GM12878 (cell line): ENCODE results near the gene CLEC4G. TPM values are rescaled to one million over a fixed set of nuclear protein-coding genes. Genes with fewer than 3 reads are reported as not detected.

Source experiments
- ATAC-seq: fragments of 200-7000 bp; cut with Tn5 transposase; 3 replicates; pipeline ENCODE4 v1.9.1; 2020; ENCODE audit warnings: mild to moderate bottlenecking, moderate library complexity
- BruUV-seq: library from RNA; stranded (reverse); fragments of 400-500 nt; replicated peaks from 2 replicates; lab custom pipeline; 2021; lab: Mats Ljungman, UMichigan
- CTCF ChIA-PET: fragments of 300-600 bp; sonication (Branson Sonifier 250); formaldehyde crosslinking; extraction: SDS; loops from one replicate; lab custom pipeline; 2021; ENCODE audit warnings: inconsistent platforms; lab: Yijun Ruan, JAX
- POLR2A ChIA-PET: fragments of 350-600 bp; formaldehyde crosslinking; extraction: SDS; loops from one replicate; lab custom pipeline; 2021; ENCODE audit warnings: inconsistent platforms; lab: Charles Lee
- RAD21 ChIA-PET: fragments of 300-600 bp; sonication (Branson Sonifier 250); formaldehyde crosslinking; loops from one replicate; lab custom pipeline; 2023; ENCODE audit warnings: antibody characterized with exemption; ENCODE audit not compliant: unreplicated experiment; lab: Charles Lee
- SMC1A ChIA-PET: fragments of 300-600 bp; sonication (Branson Sonifier 250); formaldehyde crosslinking; loops from one replicate; lab custom pipeline; 2023; ENCODE audit not compliant: unreplicated experiment, uncharacterized antibody; lab: Charles Lee
- DNase-seq: peaks from one replicate; pipeline ENCODE4 v3.0.0-alpha.2; 2011; ENCODE audit warnings: low read depth, low spot score
- FAIRE-seq: peaks from 3 replicates; lab custom pipeline; 2011; peaks lifted over from hg19 to GRCh38; lab: Jason Lieb, UNC
- H2AFZ ChIP-seq: 2 replicates; pipeline ENCODE4 v1.6.0; 2011; ENCODE audit warnings: low read depth, low read length, control low read depth; ENCODE audit not compliant: control insufficient read depth
- H3K27ac ChIP-seq: 2 replicates; pipeline ENCODE4 v1.5.1; 2011; ENCODE audit warnings: control low read depth; ENCODE audit not compliant: control insufficient read depth, insufficient read depth
- H3K27me3 ChIP-seq, 2 experiments: replicated peaks in 1 of 2; 2 replicates each; pipeline versions ENCODE4 v1.6.0 to v1.6.1; 2011; ENCODE audit warnings: low read length in 1 of 2; ENCODE audit not compliant: control insufficient read depth in 2 of 2, insufficient read depth in 2 of 2
- H3K36me3 ChIP-seq, 2 experiments: 2 replicates each; pipeline ENCODE4 v1.5.1; 2011; ENCODE audit warnings: low read length in 1 of 2; ENCODE audit not compliant: control insufficient read depth in 2 of 2, insufficient read depth in 2 of 2
- H3K4me1 ChIP-seq: 2 replicates; pipeline ENCODE4 v1.6.1; 2011; ENCODE audit warnings: mild to moderate bottlenecking, low read length, moderate library complexity, mixed read lengths; ENCODE audit not compliant: control insufficient read depth, insufficient read depth
- H3K4me2 ChIP-seq: 2 replicates; pipeline ENCODE4 v1.6.0; 2011; ENCODE audit warnings: control low read depth; ENCODE audit not compliant: control insufficient read depth, insufficient read depth
- H3K4me3 ChIP-seq: fragments of 200-600 bp; sonication (generic); 2 replicates; pipeline ENCODE4 v1.5.1; 2016
- H3K79me2 ChIP-seq: 2 replicates; pipeline ENCODE4 v1.6.0; 2011; ENCODE audit warnings: low read length; ENCODE audit not compliant: control insufficient read depth, insufficient read depth
- H3K9ac ChIP-seq: 2 replicates; pipeline ENCODE4 v1.8.0; 2011; ENCODE audit warnings: low read length, control low read depth, mixed read lengths; ENCODE audit not compliant: control insufficient read depth, insufficient read depth
- H3K9me3 ChIP-seq: replicated peaks from 3 replicates; pipeline ENCODE4 v1.5.1; 2011; ENCODE audit warnings: mild to moderate bottlenecking, low read length; ENCODE audit not compliant: control insufficient read depth, insufficient read depth
- H4K20me1 ChIP-seq: 2 replicates; pipeline ENCODE4 v1.6.0; 2011; ENCODE audit not compliant: control insufficient read depth, insufficient read depth
- ATF7 ChIP-seq: fragments of 450-650 bp; IDR thresholded peaks from 2 replicates; pipeline ENCODE4 v1.6.1; 2016; ENCODE audit warnings: low read depth, mild to moderate bottlenecking
- CEBPZ ChIP-seq: fragments of 150-350 bp; IDR thresholded peaks from 2 replicates; pipeline ENCODE4 v1.6.1; 2016; ENCODE audit warnings: low read depth, low read length
- EED ChIP-seq: sonication (generic); IDR thresholded peaks from 2 replicates; pipeline ENCODE4 v1.6.1; 2016; ENCODE audit warnings: antibody characterized with exemption, low read depth
- ELK1 ChIP-seq: IDR thresholded peaks from 2 replicates; pipeline ENCODE4 v1.6.1; 2012; ENCODE audit warnings: low read depth, low read length, improper control_type of control experiment
- HCFC1 ChIP-seq: fragments of 150-350 bp; IDR thresholded peaks from 2 replicates; pipeline ENCODE4 v1.6.1; 2014; ENCODE audit warnings: low read length
- JUNB ChIP-seq: IDR thresholded peaks from 2 replicates; pipeline ENCODE4 v1.6.1; 2016; ENCODE audit warnings: antibody characterized with exemption, mild to moderate bottlenecking
- NRF1 ChIP-seq: conservative IDR thresholded peaks from 2 replicates; pipeline ENCODE4 v1.6.1; 2011; ENCODE audit warnings: mild to moderate bottlenecking, low read depth, low read length, improper control_type of control experiment
- PML ChIP-seq: IDR thresholded peaks from 2 replicates; pipeline ENCODE4 v1.6.1; 2012; ENCODE audit warnings: low read length, inconsistent platforms
- STAT3 ChIP-seq: IDR thresholded peaks from 2 replicates; pipeline ENCODE4 v1.6.1; 2011; ENCODE audit warnings: low read depth, low read length, improper control_type of control experiment
- WGBS: methylation state at CpG from one replicate; pipeline ENCODE4 v1.1.6; 2016; ENCODE audit warnings: low lambda C conversion rate; ENCODE audit not compliant: insufficient replicate concordance, insufficient coverage; ENCODE audit errors: missing lambda C conversion rate; 5-methylcytosine and 5-hydroxymethylcytosine counted together
- in situ Hi-C: fragments of 300-500 bp; cut with MboI; formaldehyde crosslinking; loops from 9 replicates; pipeline ENCODE4 v1.14.3; 2018; ENCODE audit warnings: mixed read lengths
- intact Hi-C: fragments of 100-400 bp; cut with micrococcal nuclease; formaldehyde crosslinking; loops from one replicate; pipeline ENCODE4 v1.14.2; 2022; ENCODE audit not compliant: unreplicated experiment
- polyA plus RNA-seq, 11 experiments: library from polyadenylated mRNA; depleted of rRNA in 4 of 11; unstranded in 6 of 11; stranded (reverse) in 5 of 11; fragments of >200 nt; fragmentation: Nextera tagmentation in 4 of 11; fragmentation: Illumina TruSeq in 1 of 11; extraction: Ambion mirVana in 4 of 11; extraction: Trizol in 1 of 11; gene quantifications; 1 replicate in 1 of 11; 2 replicates in 10 of 11; pipeline versions ENCODE4 v1.2.1 to v1.2.3, GENCODE V29; 2011 to 2016; ENCODE audit warnings: inconsistent platforms in 2 of 11, missing spikeins in 2 of 11, low read depth in 1 of 11
- total RNA-seq, 4 experiments: library from RNA; depleted of rRNA in 3 of 4; stranded (reverse); fragments of >200 nt in 3 of 4; fragmentation: Illumina TruSeq in 1 of 4; extraction: Trizol in 1 of 4; gene quantifications; 2 replicates each; pipeline versions ENCODE4 v1.2.1 to v1.2.3, GENCODE V29; 2013 to 2021

The CLEC4G gene
- total and polyA plus RNA-seq, 10 of the 15 experiments (the other 5 are each of a cell fraction or from before 2014, with no cell fraction given) = 0.04 TPM; not detected in 9

- 36% methylated on average over 7 of the region's 7 CpGs for whole genome bisulfite sequencing
- H3K79me2 ChIP-seq = no peaks in the 10 kb centered on the region
- TF ChIP-seq PML (no peak), CEBPZ (no peak), EED (0 out of 2 replicates have a peak, but pooled peaks have one; percentile 37), NRF1 (no peak), HCFC1 (no peak), JUNB (peak; percentile 30; the same call in 1 of the 2 replicates), ELK1 (no peak), STAT3 (no peak), ATF7 (no peak)
- H3K4me3 ChIP-seq = no peak overlapping the region
- H4K20me1 ChIP-seq = no peaks in the 10 kb centered on the region
- POLR2A ChIA-PET = interaction anchor here (1.0 to 1.6 kb wide), 2 partner anchors 12 to 62 kb away, joined by 3 read pairs; no protein-coding TSS in a partner anchor
- intact Hi-C loops = no loop called here
- peaks cover 6% of the 10 kb centered on the region for H3K4me1 ChIP-seq
- no TSS peak for BruUV-seq
- H2AFZ ChIP-seq = no peak overlapping the region
- H3K9ac ChIP-seq = no peak overlapping the region
- no peaks in the 10 kb centered on the region for H3K9me3 ChIP-seq
- CTCF ChIA-PET = interaction anchor here (1.1 to 1.2 kb wide), 2 partner anchors 57 to 88 kb away, joined by 3 to 4 read pairs; partner anchors contain the start of gene TRAPPC5
- RAD21 ChIA-PET = interaction anchor here (1.8 kb wide), 1 partner anchor 61 kb away, joined by 5 read pairs; no protein-coding TSS in a partner anchor
- in situ Hi-C loops = no loop called here
- no peak for FAIRE-seq
- no peak overlapping the region for H3K4me2 ChIP-seq
- no peaks in the 10 kb centered on the region for H3K36me3 ChIP-seq
- ATAC-seq = no peak
- H3K27ac ChIP-seq = no peak overlapping the region
- SMC1A ChIA-PET = interaction anchor here (0.6 kb wide), 1 partner anchor 13 kb away, joined by 3 read pairs; no protein-coding TSS in a partner anchor
- no peak for DNase-seq
- no peaks in the 10 kb centered on the region for H3K27me3 ChIP-seq
Measured at GRCh38 chr19:7738023-7738422, 6.1 kb upstream of the CLEC4G start.
